ENCODE results near the gene GRB14. TPM values are rescaled to one million over a fixed set of nuclear protein-coding genes. Genes with fewer than 3 reads are reported as not detected.

GRB14 gene
- total RNA-seq, 3 donors from 2014 or later (not counting 1 experiment from before 2014, with no cell fraction given), result not detected

GRCh38 chr2:164545484-164545883 is 75.8 kb downstream of the GRB14 start:
- no peak for ATAC-seq

GRCh38 chr2:164542581-164543021 is 78.7 kb downstream of the GRB14 start:
- H3K4me3 Mint-ChIP-seq, result no peak overlapping the region
- H3K36me3 Mint-ChIP-seq, result no peaks in the 10 kb centered on the region
- no peaks in the 10 kb centered on the region for H3K4me1 Mint-ChIP-seq
- Histone ChIP-seq H3K27me3 (ENCODE audit: control insufficient read depth, insufficient read depth, low read length) (no peaks in the 10 kb centered on the region), H3K9me3 (ENCODE audit: control insufficient read depth, insufficient read depth, low read length) (peaks cover 2% of the 10 kb centered on the region), H3K4me3 (ENCODE audit: low read length) (no peak overlapping the region), H3K36me3 (ENCODE audit: control insufficient read depth, insufficient read depth, low read length) (no peaks in the 10 kb centered on the region), H3K4me1 (ENCODE audit: control insufficient read depth, insufficient read depth, low read length) (no peaks in the 10 kb centered on the region), H3K27ac (ENCODE audit: low read length) (no peak overlapping the region)
- H3K27me3 Mint-ChIP-seq (ENCODE audit: low read depth in 2 of 2), result no peaks in the 10 kb centered on the region
- peaks cover 0 to 2% of the 10 kb centered on the region in 2 donors for H3K9me3 Mint-ChIP-seq
- no peak for TF ChIP-seq CTCF (IDR thresholded peaks at IDR 0.05)
- no peak overlapping the region for H3K27ac Mint-ChIP-seq
- ATAC-seq (no peak), DNase-seq (no peak)
- WGBS (ENCODE audit: insufficient coverage), result 33% methylated on average over 2 of the region's 2 CpGs
- intact Hi-C loops (cut with micrococcal nuclease), result no loop called here

More at GRCh38 chr2:164545484-164545883, 75.8 kb downstream of the GRB14 start:
- Histone ChIP-seq H3K9me3 (ENCODE audit: control insufficient read depth, insufficient read depth, low read length) (peaks cover 2% of the 10 kb centered on the region), H3K4me3 (ENCODE audit: low read length) (no peak overlapping the region), H3K27ac (ENCODE audit: low read length) (no peak overlapping the region), H3K36me3 (ENCODE audit: control insufficient read depth, insufficient read depth, low read length) (no peaks in the 10 kb centered on the region), H3K4me1 (ENCODE audit: control insufficient read depth, insufficient read depth, low read length) (no peaks in the 10 kb centered on the region), H3K27me3 (ENCODE audit: control insufficient read depth, insufficient read depth, low read length) (no peaks in the 10 kb centered on the region)
- Mint-ChIP-seq H3K27ac (no peak overlapping the region), H3K4me1 (no peaks in the 10 kb centered on the region), H3K36me3 (no peaks in the 10 kb centered on the region), H3K4me3 (no peak overlapping the region), H3K9me3 (peaks cover 0 to 2% of the 10 kb centered on the region in 2 donors), H3K27me3 (ENCODE audit: low read depth in 2 of 2) (no peaks in the 10 kb centered on the region)
- no peak for DNase-seq
- intact Hi-C loops (cut with micrococcal nuclease), result no loop called here
- TF ChIP-seq CTCF (IDR thresholded peaks at IDR 0.05), result no peak
- WGBS (ENCODE audit: insufficient coverage), result 59% methylated on average over 2 of the region's 5 CpGs

GRCh38 chr2:164538240-164538866 is 82.9 kb downstream of the GRB14 start:
- H3K9me3 ChIP-seq (ENCODE audit: control insufficient read depth, insufficient read depth, low read length), result no peaks in the 10 kb centered on the region
- H3K4me3 Mint-ChIP-seq, result no peak overlapping the region
- H3K27me3 ChIP-seq (ENCODE audit: control insufficient read depth, insufficient read depth, low read length), result no peaks in the 10 kb centered on the region
- no peaks in the 10 kb centered on the region for H3K27me3 Mint-ChIP-seq (ENCODE audit: low read depth in 2 of 2)
- TF ChIP-seq CTCF (IDR thresholded peaks at IDR 0.05), result no peak
- DNase-seq (no peak), ATAC-seq (no peak)
- H3K36me3 ChIP-seq (ENCODE audit: control insufficient read depth, insufficient read depth, low read length), result no peaks in the 10 kb centered on the region
- no peaks in the 10 kb centered on the region for H3K9me3 Mint-ChIP-seq
- H3K4me3 ChIP-seq (ENCODE audit: low read length), result no peak overlapping the region
- no peaks in the 10 kb centered on the region for H3K4me1 ChIP-seq (ENCODE audit: control insufficient read depth, insufficient read depth, low read length)
- H3K36me3 Mint-ChIP-seq, result no peaks in the 10 kb centered on the region
- 94% methylated on average over 3 of the region's 3 CpGs for WGBS (ENCODE audit: insufficient coverage)
- intact Hi-C loops (cut with micrococcal nuclease), result no loop called here
- no peak overlapping the region for H3K27ac ChIP-seq (ENCODE audit: low read length)
- no peaks in the 10 kb centered on the region for H3K4me1 Mint-ChIP-seq
- H3K27ac Mint-ChIP-seq, result no peak overlapping the region
